GM13976 (cell line): ENCODE results near the gene UBTD1.

Experiments used
- DNase-seq: peaks from one replicate; pipeline ENCODE4 v3.0.0; 2012; ENCODE audit warnings: low spot score
- in situ Hi-C: fragments of 300-500 bp; cut with MboI; formaldehyde crosslinking; loops from one replicate; pipeline ENCODE4 v1.12.0; 2022; ENCODE audit warnings: low sequenced_read_pairs, mixed read lengths, inconsistent platforms; ENCODE audit not compliant: unreplicated experiment
- TF ChIP-seq, protein P1 (sequence below): IDR thresholded peaks from 2 replicates; pipeline ENCODE4 v1.5.1; 2012; ENCODE audit warnings: borderline replicate concordance, mild to moderate bottlenecking; ENCODE audit not compliant: insufficient read depth; ENCODE audit errors: extremely low read depth, missing control alignments, control extremely low read depth

The UBTD1 gene

DNA sequence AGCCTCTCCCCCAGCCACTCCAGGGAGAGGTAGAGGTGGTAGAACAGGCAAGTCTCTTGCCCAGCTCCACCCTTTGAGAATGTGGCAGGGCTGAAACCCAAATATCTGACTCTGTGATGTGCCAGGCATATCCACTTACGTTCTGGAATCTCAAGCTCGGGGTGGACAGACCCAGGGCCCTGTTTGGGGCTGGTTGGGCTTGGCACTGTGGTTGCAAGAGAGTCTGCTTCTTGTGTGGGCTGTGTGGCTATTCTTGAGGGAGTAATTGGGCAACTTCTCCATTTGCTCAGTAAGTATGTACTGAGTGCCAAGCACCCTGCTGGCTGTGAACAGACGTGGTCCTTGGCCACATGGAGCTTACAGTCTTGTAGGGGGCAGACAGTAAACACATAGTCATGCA is 4.7 kb downstream of the UBTD1 start:
- in situ Hi-C loops, result no loop called here
- DNase-seq, result no peak
- TF ChIP-seq, protein P1, sequence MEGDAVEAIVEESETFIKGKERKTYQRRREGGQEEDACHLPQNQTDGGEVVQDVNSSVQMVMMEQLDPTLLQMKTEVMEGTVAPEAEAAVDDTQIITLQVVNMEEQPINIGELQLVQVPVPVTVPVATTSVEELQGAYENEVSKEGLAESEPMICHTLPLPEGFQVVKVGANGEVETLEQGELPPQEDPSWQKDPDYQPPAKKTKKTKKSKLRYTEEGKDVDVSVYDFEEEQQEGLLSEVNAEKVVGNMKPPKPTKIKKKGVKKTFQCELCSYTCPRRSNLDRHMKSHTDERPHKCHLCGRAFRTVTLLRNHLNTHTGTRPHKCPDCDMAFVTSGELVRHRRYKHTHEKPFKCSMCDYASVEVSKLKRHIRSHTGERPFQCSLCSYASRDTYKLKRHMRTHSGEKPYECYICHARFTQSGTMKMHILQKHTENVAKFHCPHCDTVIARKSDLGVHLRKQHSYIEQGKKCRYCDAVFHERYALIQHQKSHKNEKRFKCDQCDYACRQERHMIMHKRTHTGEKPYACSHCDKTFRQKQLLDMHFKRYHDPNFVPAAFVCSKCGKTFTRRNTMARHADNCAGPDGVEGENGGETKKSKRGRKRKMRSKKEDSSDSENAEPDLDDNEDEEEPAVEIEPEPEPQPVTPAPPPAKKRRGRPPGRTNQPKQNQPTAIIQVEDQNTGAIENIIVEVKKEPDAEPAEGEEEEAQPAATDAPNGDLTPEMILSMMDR, result no peak

DNA sequence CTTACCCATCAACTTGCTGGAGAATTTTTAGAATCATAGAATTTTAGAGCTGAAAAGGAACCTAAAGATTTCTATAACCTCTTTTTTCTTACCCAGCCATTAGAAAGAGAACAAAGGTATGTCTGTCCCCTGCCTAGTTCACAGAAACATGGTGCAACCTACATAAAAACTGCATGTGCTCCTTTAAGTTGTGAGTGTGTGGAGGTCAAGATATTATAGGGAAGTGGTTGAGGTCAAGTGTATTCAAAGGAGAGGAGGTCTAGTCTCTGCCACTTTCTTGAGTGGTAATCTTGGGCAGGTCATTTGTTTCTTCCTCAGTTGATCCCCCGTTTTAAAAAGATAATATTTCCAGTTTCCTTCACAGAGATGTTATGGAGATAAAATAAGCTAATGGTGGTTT is 6.4 kb downstream of the UBTD1 start:
- no peak for DNase-seq
- in situ Hi-C loops, result no loop called here
- TF ChIP-seq, protein P1, result no peak

DNA sequence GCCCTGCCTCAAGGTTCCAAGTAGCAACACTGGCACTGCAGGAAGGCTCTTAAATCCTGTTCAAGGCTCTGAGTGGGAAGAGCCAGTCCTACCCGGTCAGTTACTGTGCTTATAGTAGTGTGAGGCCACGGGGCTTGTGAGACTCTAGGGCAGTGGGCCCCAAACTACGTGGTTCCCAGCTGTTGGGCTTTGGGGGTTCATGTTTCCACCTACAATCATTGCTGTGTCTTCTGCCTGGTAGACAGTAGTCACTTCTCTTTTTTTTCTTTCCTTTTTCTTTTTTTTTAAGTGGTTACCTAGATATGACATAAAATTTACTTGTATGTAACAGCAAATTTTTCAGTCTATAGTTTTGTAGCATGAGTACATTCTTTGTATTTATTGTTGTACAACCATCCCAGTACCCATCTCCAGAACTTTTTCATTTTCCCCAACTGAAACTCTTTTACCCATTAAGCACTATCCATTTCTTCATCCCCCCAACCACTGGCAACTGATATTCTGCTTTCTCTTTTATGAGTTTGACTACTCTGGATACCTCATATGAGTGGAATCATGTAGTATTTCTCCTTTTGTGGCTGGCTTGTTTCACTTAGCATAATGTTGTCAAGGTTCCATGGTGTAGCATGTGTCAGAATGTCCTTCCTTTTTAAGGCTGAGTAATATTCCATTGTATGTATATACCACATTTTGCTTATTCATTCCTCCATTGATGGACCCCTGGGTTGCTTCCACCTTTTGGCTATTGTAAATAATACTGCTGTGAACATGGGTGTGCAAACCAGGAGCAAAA is 7.7 kb downstream of the UBTD1 start:
- no peak for DNase-seq
- in situ Hi-C loops, result no loop called here
- TF ChIP-seq, protein P1, result no peak

DNA sequence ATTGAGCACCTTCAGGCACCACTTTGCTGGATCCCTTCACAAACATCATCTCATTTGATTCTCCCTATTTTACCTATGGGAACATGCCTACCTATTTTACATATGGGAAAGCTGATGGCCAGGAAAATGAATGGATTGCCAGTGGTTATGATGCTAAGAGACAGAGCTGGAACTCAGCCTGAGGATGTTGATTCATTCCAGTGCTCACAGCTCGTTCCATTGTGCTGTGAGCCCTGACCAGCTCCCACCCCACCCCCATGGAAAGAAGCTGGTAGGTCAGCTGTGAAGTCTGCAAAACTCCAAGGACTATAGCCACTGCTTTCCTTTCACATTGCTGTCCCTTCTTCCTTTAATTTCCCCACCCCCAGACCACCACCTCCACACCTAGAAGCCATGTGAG is 9.6 kb downstream of the UBTD1 start:
- DNase-seq, result no peak
- TF ChIP-seq, protein P1, result no peak
- in situ Hi-C loops, result no loop called here

DNA sequence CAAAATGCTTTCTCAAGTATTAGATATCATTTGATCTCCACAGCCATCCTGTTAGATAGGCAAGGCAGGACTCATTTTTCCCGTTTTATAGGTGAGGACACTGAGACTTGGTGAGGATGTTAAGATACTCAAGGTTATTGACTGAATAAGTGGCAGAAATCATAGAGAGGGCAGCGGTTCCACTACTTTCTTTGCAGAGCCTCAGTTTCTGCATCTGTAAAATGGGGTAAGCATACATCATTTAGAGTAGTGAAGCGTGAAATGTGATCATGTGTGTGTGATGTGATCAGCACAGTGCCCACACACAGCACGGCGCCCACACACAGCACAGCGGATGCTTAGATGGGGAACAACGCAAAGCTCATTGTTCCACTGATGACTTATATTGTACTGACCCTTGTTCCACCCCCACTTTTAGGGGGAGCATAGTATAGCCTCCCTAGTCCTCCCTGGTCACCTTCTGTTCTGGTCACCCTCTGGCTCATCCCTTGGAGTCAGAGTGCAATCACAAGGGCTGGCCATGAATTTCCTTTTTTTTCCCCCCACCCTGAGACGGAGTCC is 10.5 kb downstream of the UBTD1 start:
- in situ Hi-C loops, result no loop called here
- TF ChIP-seq, protein P1, result no peak

DNA sequence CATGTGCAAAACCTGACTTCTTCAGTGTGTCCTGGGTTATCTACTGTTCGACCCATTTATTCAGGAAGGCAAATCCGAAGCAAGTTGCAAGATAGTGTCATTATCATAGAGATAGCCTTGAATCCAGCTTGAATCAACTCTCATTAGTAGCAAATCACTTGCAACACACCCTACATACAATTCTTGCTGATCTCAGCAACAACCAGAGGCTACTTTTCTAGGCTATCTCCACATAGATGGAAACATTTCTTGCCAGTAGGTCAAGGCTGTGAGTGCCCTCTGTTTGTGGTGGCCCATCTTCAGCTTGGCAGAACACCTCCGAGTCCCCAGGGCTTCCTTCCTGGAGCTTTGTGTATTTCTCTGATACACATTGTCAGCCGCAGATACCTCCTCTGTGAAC is 12.0 kb downstream of the UBTD1 start:
- no peak for DNase-seq
- TF ChIP-seq, protein P1, result no peak
- in situ Hi-C loops, result no loop called here

More for the DNA sequence above, 10.5 kb downstream of the UBTD1 start:
- no peak for DNase-seq
